ENCODE data around the gene TMEM125. TPM values are rescaled to one million over a fixed set of nuclear protein-coding genes. Genes with fewer than 3 reads are reported as not detected.

Gene TMEM125
- total and polyA plus RNA-seq, 2 experiments from 2014 or later, result 2.0 TPM

- Histone ChIP-seq H3K4me3 (no peak overlapping the region), H3K27ac (no peak overlapping the region), H3K27me3 (no peaks in the 10 kb centered on the region), H3K9me3 (ENCODE audit: low read depth) (no peaks in the 10 kb centered on the region), H3K36me3 (no peaks in the 10 kb centered on the region), H3K4me1 (ENCODE audit: low read depth) (no peaks in the 10 kb centered on the region)
- no peak for TF ChIP-seq CTCF (IDR thresholded peaks at IDR 0.05; ENCODE audit: low read depth, low read length)
- peak in 1 of 2 donors; percentile 24 for DNase-seq (ENCODE audit: low read depth in 1 of 2, low spot score in 1 of 2)
Measured at GRCh38 chr1:43303471-43304313, 33.9 kb downstream of the TMEM125 start.

- no peak for DNase-seq (ENCODE audit: low read depth in 1 of 2, low spot score in 1 of 2)
- Histone ChIP-seq H3K27me3 (no peaks in the 10 kb centered on the region), H3K27ac (no peak overlapping the region), H3K4me3 (no peak overlapping the region), H3K36me3 (no peaks in the 10 kb centered on the region), H3K4me1 (ENCODE audit: low read depth) (no peaks in the 10 kb centered on the region), H3K9me3 (ENCODE audit: low read depth) (no peaks in the 10 kb centered on the region)
- TF ChIP-seq CTCF (IDR thresholded peaks at IDR 0.05; ENCODE audit: low read depth, low read length), result no peak
Measured at GRCh38 chr1:43304314-43304681, 34.5 kb downstream of the TMEM125 start.

- Histone ChIP-seq H3K27me3 (no peaks in the 10 kb centered on the region), H3K4me1 (ENCODE audit: low read depth) (no peaks in the 10 kb centered on the region), H3K4me3 (no peak overlapping the region), H3K9me3 (ENCODE audit: low read depth) (no peaks in the 10 kb centered on the region), H3K27ac (no peak overlapping the region), H3K36me3 (no peaks in the 10 kb centered on the region)
- TF ChIP-seq CTCF (IDR thresholded peaks at IDR 0.05; ENCODE audit: low read depth, low read length), result no peak
- no peak for DNase-seq (ENCODE audit: low read depth in 1 of 2, low spot score in 1 of 2)
Measured at GRCh38 chr1:43304771-43305300, 35.1 kb downstream of the TMEM125 start.

- no peak for DNase-seq (ENCODE audit: low read depth in 1 of 2, low spot score in 1 of 2)
- Histone ChIP-seq H3K27me3 (no peaks in the 10 kb centered on the region), H3K27ac (no peak overlapping the region), H3K9me3 (ENCODE audit: low read depth) (no peaks in the 10 kb centered on the region), H3K4me1 (ENCODE audit: low read depth) (no peaks in the 10 kb centered on the region), H3K4me3 (no peak overlapping the region), H3K36me3 (no peaks in the 10 kb centered on the region)
- no peak for TF ChIP-seq CTCF (IDR thresholded peaks at IDR 0.05; ENCODE audit: low read depth, low read length)
Measured at GRCh38 chr1:43305461-43305860, 35.7 kb downstream of the TMEM125 start.

GRCh38 chr1:43305926-43306687 lies 36.3 kb downstream of the TMEM125 start:
- TF ChIP-seq CTCF (IDR thresholded peaks at IDR 0.05; ENCODE audit: low read depth, low read length), result no peak
- no peaks in the 10 kb centered on the region for H3K27me3 ChIP-seq
- H3K27ac ChIP-seq, result no peak overlapping the region
- H3K4me1 ChIP-seq (ENCODE audit: low read depth), result no peaks in the 10 kb centered on the region
- no peaks in the 10 kb centered on the region for H3K36me3 ChIP-seq
- no peak for DNase-seq (ENCODE audit: low read depth in 1 of 2, low spot score in 1 of 2)
- no peak overlapping the region for H3K4me3 ChIP-seq
- H3K9me3 ChIP-seq (ENCODE audit: low read depth), result no peaks in the 10 kb centered on the region
